PC-3 (cell line): ENCODE results near the gene BRAT1.

Source experiments
- CTCF ChIP-seq: fragments of 300-600 bp; sonication (generic); conservative IDR thresholded peaks from 2 replicates; pipeline ENCODE4 v1.5.1; 2017; ENCODE audit warnings: antibody characterized with exemption, low read depth, mild to moderate bottlenecking, low read length
- EZH2 ChIP-seq: fragments of 300-600 bp; sonication (generic); IDR thresholded peaks from one replicate; pipeline ENCODE4 v1.6.1; 2017; ENCODE audit warnings: antibody characterized with exemption, mild to moderate bottlenecking, low read length; ENCODE audit not compliant: unreplicated experiment

- TF ChIP-seq CTCF (no peak), EZH2 (no peak)
These were observed 41.9 kb upstream of the BRAT1 start for GRCh38 chr7:2597273-2597640.
